HCT116 (cell line): ENCODE measurements around the gene GLB1L.
A peak's percentile ranks its signal among the peaks of the same experiment; 100 is the strongest.

ENCODE experiments used
- CEBPB ChIP-seq: IDR thresholded peaks from 2 replicates; pipeline ENCODE4 v1.6.1; 2012; ENCODE audit warnings: low read depth
- ELF1 ChIP-seq: IDR thresholded peaks from 2 replicates; pipeline ENCODE4 v1.6.1; 2012; ENCODE audit warnings: low read depth, borderline replicate concordance
- EZH2 ChIP-seq: fragments of 200-600 bp; sonication (generic); IDR thresholded peaks from 2 replicates; pipeline ENCODE4 v1.6.1; 2017; ENCODE audit warnings: antibody characterized with exemption, mixed run types
- EZH2phosphoT487 ChIP-seq: fragments of 200-600 bp; IDR thresholded peaks from 2 replicates; pipeline ENCODE4 v1.6.1; 2018; ENCODE audit warnings: antibody characterized with exemption, borderline replicate concordance
- POLR2A ChIP-seq: IDR thresholded peaks from 2 replicates; pipeline ENCODE4 v1.7.0; 2011; ENCODE audit warnings: borderline replicate concordance; ENCODE audit not compliant: insufficient read depth, insufficient read length; ENCODE audit errors: extremely low read depth
- POLR2AphosphoS5 ChIP-seq: IDR thresholded peaks from 2 replicates; pipeline ENCODE4 v1.6.1; 2011; ENCODE audit warnings: mild to moderate bottlenecking, low read depth, low read length, moderate library complexity
- SRF ChIP-seq: IDR thresholded peaks from 2 replicates; pipeline ENCODE4 v1.6.1; 2012; ENCODE audit warnings: low read depth
- TCF7L2 ChIP-seq: IDR thresholded peaks from 2 replicates; pipeline ENCODE4 v1.7.0; 2011; ENCODE audit warnings: borderline replicate concordance, inconsistent platforms; ENCODE audit not compliant: insufficient read depth, insufficient read length; ENCODE audit errors: extremely low read depth
- ZNF274 ChIP-seq: fragments of 200-500 bp; sonication (Bioruptor generic); IDR thresholded peaks from 2 replicates; pipeline ENCODE4 v1.6.1; 2014; ENCODE audit warnings: mild to moderate bottlenecking, low read depth, low read length, inconsistent platforms
- TF ChIP-seq, protein P1 (sequence below), 3 experiments: fragments of 200-600 bp in 1 of 3; sonication (generic) in 1 of 3; IDR thresholded peaks in 2 of 3; conservative IDR thresholded peaks in 1 of 3; 2 replicates each; pipeline ENCODE4 v1.5.1; 2012 to 2017; ENCODE audit warnings: low read depth in 2 of 3, low read length in 2 of 3, antibody characterized with exemption in 1 of 3, borderline replicate concordance in 1 of 3, control low read depth in 1 of 3, mild to moderate bottlenecking in 1 of 3, mixed read lengths in 1 of 3, mixed run types in 1 of 3, moderate library complexity in 1 of 3; ENCODE audit not compliant: insufficient read depth in 1 of 3
- TF ChIP-seq, protein P2 (sequence below): IDR thresholded peaks from 2 replicates; pipeline ENCODE4 v1.6.1; 2011; ENCODE audit warnings: mild to moderate bottlenecking, low read length, moderate library complexity; ENCODE audit not compliant: insufficient replicate concordance; ENCODE audit errors: extremely low read depth
- TF ChIP-seq, protein P3 (sequence below): IDR thresholded peaks from 2 replicates; pipeline ENCODE4 v1.6.1; 2012

DNA sequence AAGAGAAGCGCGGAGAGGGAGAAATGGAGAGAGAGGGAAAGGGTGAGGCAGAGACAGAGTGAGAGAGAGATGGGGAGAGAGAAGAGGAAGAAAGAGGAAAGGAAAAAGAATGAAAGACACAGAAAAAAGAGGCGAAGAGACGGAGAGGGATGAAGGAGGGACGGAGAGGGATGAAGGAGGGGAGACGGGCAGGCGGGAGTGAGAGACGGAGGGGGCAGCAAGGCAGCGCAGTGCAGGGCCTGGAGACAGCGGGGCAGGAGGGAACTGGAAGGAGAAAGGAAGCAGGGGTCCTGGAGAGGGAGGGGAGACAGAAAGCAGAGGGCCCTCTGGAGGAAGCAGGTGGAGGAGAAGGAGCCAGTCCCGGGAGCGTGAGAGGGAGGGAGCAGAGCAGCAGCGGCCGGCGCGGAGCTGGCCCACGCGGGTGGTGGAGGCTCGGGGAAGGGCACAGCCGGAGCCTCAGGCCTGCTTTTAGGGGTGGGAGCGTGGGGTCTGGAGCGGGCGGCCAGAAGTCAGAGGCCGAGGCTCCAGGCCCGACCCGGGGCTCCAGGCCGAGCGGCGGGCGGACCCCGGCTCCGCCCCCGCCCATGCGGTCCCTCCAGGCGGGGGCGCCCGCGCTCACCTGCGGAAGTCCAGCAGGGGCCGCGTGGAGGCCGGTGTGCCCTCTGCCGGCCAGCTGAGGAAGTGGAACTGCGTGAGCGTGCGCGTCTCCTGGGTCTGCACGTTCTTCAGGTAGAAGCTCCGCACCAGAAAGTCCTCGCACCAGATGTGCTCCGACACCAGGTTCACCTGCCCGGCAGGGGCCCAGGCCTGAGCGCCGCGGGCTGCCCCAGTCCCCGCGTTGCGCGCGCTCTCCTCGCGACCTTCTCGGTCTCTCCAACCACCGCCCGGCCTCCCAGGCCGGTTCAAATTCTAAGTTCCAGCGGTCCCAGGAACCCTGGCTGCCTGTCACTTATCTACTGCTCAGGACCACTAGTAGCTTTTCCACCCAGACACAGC lies 49.4 kb upstream of the GLB1L start:
- TF ChIP-seq POLR2AphosphoS5 (peak; percentile 66), POLR2A (no peak), EZH2 (no peak), ZNF274 (no peak), CEBPB (no peak), SRF (no peak), EZH2phosphoT487 (no peak), TCF7L2 (peak; percentile 44), ELF1 (no peak)
- TF ChIP-seq, protein P1, sequence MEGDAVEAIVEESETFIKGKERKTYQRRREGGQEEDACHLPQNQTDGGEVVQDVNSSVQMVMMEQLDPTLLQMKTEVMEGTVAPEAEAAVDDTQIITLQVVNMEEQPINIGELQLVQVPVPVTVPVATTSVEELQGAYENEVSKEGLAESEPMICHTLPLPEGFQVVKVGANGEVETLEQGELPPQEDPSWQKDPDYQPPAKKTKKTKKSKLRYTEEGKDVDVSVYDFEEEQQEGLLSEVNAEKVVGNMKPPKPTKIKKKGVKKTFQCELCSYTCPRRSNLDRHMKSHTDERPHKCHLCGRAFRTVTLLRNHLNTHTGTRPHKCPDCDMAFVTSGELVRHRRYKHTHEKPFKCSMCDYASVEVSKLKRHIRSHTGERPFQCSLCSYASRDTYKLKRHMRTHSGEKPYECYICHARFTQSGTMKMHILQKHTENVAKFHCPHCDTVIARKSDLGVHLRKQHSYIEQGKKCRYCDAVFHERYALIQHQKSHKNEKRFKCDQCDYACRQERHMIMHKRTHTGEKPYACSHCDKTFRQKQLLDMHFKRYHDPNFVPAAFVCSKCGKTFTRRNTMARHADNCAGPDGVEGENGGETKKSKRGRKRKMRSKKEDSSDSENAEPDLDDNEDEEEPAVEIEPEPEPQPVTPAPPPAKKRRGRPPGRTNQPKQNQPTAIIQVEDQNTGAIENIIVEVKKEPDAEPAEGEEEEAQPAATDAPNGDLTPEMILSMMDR (IDR thresholded peaks at IDR 0.05 in 2 of 3, conservative IDR thresholded peaks at IDR 0.05 in 1 of 3; ENCODE audit: borderline replicate concordance in 1 of 3, insufficient read depth in 1 of 3, low read depth in 2 of 3, low read length in 2 of 3), result peak; percentile 94 to 99 (median 98)
- TF ChIP-seq, protein P2, sequence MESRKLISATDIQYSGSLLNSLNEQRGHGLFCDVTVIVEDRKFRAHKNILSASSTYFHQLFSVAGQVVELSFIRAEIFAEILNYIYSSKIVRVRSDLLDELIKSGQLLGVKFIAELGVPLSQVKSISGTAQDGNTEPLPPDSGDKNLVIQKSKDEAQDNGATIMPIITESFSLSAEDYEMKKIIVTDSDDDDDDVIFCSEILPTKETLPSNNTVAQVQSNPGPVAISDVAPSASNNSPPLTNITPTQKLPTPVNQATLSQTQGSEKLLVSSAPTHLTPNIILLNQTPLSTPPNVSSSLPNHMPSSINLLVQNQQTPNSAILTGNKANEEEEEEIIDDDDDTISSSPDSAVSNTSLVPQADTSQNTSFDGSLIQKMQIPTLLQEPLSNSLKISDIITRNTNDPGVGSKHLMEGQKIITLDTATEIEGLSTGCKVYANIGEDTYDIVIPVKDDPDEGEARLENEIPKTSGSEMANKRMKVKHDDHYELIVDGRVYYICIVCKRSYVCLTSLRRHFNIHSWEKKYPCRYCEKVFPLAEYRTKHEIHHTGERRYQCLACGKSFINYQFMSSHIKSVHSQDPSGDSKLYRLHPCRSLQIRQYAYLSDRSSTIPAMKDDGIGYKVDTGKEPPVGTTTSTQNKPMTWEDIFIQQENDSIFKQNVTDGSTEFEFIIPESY, result peak; percentile 81
- TF ChIP-seq, protein P3, sequence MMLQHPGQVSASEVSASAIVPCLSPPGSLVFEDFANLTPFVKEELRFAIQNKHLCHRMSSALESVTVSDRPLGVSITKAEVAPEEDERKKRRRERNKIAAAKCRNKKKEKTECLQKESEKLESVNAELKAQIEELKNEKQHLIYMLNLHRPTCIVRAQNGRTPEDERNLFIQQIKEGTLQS, result no peak
